Measurements from ENCODE around the gene PLXNA4. TPM values are rescaled to one million over a fixed set of nuclear protein-coding genes. Genes with fewer than 3 reads are reported as not detected.

PLXNA4 gene
- total RNA-seq, 1 donor from 2014 or later: 5.9 TPM

GRCh38 chr7:132422502-132423111, 153.7 kb downstream of the PLXNA4 start:
- intact Hi-C loops (cut with micrococcal nuclease): no loop called here

DNA sequence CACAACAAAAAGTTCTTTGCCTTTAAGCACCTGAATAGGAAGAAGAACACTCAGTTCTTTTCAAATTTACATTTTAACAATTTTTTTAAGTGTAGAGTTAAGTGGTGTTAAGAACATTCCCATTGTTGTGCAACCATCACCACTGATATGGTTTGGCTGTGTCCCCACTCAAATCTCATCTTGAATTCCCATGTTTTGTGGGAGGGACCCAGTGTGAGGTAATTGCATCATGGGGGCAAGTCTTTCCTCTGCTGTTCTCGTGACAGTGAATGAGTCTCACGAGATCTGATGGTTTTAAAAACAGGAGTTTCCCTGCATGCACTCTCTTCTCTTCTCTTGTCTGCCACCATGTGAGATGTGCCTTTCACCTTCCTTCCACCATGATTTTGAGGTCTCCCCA, 155.7 kb downstream of the PLXNA4 start:
- intact Hi-C loops (cut with micrococcal nuclease): no loop called here

GRCh38 chr7:132419542-132419941, 156.7 kb downstream of the PLXNA4 start:
- intact Hi-C loops (cut with micrococcal nuclease): no loop called here

DNA sequence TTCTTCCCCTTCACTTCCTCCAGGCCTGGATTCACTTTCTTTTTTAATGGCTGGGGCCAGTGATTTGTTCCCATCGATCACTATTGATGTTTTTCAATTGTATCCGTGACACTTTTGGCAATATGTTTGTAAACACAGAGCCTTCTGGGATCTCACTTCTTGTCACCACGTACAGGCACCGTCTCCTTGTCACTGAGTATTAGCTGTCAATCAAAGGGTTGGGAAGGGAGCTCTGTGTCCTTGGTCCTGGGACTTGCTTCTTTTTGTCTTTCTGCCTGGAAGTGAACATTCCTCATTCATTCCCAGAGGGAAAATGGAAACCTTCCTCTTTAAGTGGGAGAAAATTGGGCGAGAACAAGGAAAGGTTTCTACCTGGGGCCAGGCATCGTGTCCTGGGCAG, 157.4 kb downstream of the PLXNA4 start:
- intact Hi-C loops (cut with micrococcal nuclease): no loop called here

DNA sequence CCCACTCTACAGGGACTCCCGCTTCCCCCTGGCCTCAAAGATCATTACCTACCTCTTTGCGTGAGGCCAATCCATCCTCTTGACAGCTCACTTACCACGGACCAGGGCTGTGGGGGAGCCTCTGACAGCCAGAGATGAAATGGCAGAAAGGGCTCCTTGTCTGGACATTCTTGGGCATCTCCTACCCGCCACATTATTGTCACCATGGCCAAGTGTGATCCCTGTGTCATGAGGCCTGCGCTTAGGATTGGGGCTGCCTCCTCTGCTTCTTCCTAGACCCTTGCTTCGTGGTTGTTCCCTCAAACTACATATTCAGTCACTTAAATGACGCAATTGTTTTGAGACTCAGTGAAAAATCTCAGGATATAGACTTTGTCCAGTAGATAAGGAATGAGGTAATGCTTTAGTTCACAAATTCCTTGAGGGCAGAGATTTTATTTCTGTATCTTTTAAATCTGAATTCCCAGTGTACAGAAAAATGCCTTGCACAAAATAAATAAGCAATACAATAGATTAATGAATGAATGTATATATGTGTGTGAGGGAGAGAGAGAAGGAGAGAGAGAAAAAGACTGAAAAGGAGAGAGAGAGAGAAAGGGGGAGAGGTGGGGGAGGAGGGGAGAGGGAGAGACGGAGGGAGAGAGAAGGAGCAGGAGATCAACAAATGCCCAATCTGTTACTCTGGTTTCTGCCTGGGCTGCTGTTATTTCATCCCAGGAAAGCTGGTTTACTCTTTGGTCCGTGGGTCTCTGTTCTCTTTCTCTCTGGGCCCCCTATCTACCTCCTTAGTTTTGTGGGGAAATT, 159.0 kb downstream of the PLXNA4 start:
- intact Hi-C loops (cut with micrococcal nuclease): no loop called here

GRCh38 chr7:132416395-132416794, 159.9 kb downstream of the PLXNA4 start:
- intact Hi-C loops (cut with micrococcal nuclease): no loop called here

GRCh38 chr7:132415259-132415658, 161.0 kb downstream of the PLXNA4 start:
- intact Hi-C loops (cut with micrococcal nuclease): no loop called here

DNA sequence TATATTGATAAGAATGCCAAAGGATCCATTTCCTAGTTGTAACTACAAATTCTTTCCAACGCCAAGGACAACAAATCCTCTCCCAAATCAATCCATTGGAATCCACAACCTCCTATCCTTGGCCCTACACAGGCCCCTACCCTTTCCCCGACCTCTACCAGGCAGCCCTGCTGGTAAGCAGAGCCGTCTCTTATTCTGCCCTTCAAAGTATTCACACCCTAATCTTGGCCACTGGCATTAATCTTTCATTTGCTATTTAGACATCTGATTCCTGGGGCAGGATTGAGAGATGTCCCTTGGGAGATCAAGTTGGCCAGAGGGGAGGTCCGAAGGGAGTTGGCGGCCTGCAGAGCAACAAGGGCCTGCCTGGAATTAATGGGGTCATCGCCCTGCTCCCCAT, 161.4 kb downstream of the PLXNA4 start:
- intact Hi-C loops (cut with micrococcal nuclease): no loop called here

DNA sequence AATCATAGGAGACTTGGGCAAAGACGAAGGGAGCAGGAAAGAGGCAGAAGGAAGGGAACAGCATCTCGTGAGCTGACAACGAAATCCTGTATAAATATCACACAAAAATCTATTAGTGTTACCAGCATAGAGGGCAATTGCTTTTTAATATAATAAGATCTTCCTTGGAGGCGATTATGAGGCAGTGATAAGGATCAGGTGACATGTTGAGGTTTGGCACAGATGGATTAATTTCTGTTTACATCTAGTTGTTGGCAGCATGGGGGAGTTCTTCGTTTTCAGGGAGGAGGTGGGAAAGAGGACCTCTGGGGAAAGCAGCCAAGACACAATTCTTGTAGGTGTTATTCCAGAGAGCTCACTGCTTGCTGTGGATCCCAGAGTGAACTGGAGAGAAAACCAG, 163.8 kb downstream of the PLXNA4 start:
- intact Hi-C loops (cut with micrococcal nuclease): no loop called here

DNA sequence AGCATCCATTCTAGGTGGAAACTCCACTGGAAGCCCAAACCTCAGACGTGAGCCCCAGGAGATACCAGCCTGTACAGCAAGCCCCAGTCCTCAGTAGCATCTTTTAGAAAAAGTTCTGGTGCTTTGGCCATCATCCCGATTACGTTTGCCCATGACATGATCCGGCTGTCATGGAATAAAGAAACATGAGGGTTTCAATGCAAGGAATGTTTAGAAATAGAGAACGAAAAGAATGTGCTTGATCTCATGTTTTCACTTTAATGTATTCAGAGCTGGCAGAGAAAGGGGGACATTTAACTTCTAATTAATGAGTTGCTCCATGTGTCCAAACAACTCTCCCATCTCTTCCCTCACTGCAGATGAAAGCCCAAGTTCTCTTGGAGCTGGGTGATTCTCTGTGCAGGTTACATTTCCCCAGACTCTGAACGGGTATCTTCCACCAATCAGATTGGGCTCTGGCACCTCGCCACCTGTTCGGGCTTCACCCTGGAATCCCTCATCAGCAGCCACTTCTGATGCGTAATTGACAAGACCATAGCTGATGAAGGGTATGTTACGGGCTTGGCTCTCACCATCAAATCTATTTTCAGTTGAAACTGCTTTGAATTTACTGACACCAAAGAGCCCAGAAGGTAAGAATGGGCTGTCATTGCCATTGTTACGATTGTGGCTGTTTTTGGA, 165.3 kb downstream of the PLXNA4 start:
- intact Hi-C loops (cut with micrococcal nuclease): no loop called here

DNA sequence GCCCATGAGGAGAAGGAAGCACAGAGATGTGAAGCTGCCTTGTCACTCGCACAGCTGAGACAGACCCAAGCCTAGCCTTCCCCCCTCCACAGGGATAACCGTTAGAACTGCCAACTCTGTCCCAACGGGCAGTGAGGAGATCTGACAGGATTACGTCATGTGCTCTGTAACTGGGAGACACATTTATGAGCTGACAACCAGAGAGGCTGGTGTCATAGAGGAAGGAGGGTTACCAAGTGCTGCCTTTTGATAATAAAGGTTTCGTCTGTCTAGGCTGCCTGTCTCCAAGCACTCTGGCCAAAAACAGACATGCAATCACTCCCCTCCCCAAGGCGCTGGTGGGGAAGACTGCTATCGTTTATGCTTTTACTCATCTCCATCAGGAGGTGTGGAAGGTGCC, 165.9 kb downstream of the PLXNA4 start:
- intact Hi-C loops (cut with micrococcal nuclease): no loop called here

GRCh38 chr7:132407764-132408163, 168.5 kb downstream of the PLXNA4 start:
- intact Hi-C loops (cut with micrococcal nuclease): no loop called here

DNA sequence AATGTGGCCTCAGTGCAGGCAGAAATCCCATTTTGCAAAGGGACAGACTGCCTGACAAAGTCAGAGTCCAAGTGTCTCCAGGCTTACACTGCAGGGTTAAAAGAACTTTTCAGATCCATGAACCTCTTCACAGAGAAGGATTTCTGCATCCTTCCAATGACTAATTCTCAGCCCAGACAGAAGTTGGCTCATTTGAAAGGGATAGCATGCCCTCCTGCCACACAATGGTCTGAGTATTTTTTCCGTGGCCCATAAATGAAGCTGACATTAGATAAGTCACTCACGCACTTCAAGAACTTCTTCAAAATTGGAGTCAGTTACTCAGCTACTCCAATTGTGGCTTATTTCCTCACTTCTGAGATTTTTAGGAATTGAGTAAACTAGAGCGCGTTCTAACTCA, 170.2 kb downstream of the PLXNA4 start:
- intact Hi-C loops (cut with micrococcal nuclease): no loop called here

DNA sequence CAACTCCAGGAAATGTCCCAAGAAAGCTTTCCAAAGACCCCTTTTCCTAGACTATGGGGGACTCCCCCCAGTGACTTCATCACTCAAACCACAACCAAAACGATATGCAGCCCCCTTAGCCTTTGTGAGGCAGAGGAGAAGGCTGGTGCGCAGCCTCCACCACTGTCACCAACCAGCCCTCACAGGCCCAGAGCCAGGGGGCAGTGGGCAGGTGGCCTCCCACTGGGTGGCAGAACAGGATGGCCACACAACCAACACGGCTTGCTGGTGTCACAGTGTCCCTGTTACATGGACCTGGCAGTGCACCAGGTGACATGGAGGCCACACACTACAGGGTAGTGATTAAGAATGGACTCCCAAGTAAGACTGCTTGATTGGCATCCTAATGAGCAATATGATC, 172.0 kb downstream of the PLXNA4 start:
- intact Hi-C loops (cut with micrococcal nuclease): no loop called here

GRCh38 chr7:132403465-132404110, 172.7 kb downstream of the PLXNA4 start:
- intact Hi-C loops (cut with micrococcal nuclease): no loop called here

GRCh38 chr7:132402751-132403245, 173.5 kb downstream of the PLXNA4 start:
- intact Hi-C loops (cut with micrococcal nuclease): no loop called here

DNA sequence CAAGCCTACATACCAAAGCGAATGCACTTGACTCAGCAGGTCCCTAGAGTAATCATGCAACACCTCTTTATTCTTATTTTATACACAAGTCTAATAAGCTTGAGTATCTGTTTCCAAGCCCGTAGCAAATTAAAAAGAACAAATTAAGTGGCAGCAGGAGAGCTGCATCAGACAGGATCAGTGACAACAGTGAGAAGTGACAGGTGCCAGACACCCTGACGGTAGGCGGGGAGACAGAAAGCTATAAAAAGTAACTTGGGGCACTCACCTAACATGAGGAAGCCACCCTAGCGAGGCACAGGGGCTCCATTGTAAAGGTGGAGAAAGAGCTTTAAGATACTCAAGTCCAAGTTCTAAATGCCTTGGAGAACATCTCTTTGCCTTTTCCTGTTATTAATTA, 174.2 kb downstream of the PLXNA4 start:
- intact Hi-C loops (cut with micrococcal nuclease): no loop called here

GRCh38 chr7:132400561-132401142, 175.6 kb downstream of the PLXNA4 start:
- intact Hi-C loops (cut with micrococcal nuclease): no loop called here

GRCh38 chr7:132399367-132399766, 176.9 kb downstream of the PLXNA4 start:
- intact Hi-C loops (cut with micrococcal nuclease): no loop called here

DNA sequence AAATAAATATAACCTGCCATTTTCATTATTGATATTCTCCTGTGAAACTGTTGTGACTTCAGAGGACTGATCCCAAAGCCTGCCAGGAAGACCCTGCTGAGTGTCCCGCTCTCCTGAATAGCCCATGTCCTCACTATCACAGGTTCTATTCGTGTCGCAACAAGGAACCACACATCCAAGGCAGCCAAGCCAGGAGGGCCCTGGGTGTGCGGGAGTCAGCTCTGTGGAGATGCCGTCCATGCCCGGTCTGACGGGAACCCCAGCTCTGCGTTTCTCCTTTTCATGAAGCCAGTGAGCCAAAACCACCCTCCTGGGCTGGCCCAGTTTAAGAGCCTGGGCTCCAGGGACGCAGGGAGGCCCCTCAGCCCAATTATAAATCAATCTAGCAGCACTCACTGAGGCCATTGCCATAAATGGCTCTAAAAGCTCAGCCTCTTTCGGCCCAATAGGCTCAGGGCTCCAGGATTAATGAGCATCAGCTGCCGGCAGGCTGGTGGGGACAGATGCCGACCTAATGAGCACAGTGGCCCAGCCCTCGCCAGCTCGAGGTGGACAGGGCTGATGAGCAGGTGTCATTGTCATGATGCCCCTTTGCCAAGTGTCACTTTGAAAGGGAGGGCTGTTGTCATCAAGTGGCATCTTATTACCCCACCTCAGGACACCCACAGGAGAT, 177.9 kb downstream of the PLXNA4 start:
- intact Hi-C loops (cut with micrococcal nuclease): no loop called here

- intact Hi-C loops (cut with micrococcal nuclease): no loop called here
Measured at GRCh38 chr7:132397070-132397469, 179.2 kb downstream of the PLXNA4 start.
